HG02798 (cell line): Measurements from ENCODE around the gene NCKAP5L.
"Not testable (repeated sequence)": the region's sequence is repeated elsewhere in the genome, so short reads cannot be mapped to it uniquely, and the experiment has no call there.

Experiments
- ATAC-seq: cut with Tn5 transposase; IDR thresholded peaks from one replicate; pipeline ENCODE4 v1.9.1; 2021; ENCODE audit warnings: mild to moderate bottlenecking; ENCODE audit not compliant: unreplicated experiment, poor library complexity

The NCKAP5L gene

GRCh38 chr12:49865109-49865781 is 37.0 kb upstream of the NCKAP5L start:
- no peak for ATAC-seq

- no peak for ATAC-seq
These were observed 36.5 kb upstream of the NCKAP5L start for GRCh38 chr12:49864798-49865090.

- no peak for ATAC-seq
These were observed 36.0 kb upstream of the NCKAP5L start for GRCh38 chr12:49863946-49864797.

- not testable (repeated sequence) for ATAC-seq
These were observed 32.7 kb upstream of the NCKAP5L start for GRCh38 chr12:49860921-49861320.

- ATAC-seq: not testable (repeated sequence)
These were observed 27.7 kb upstream of the NCKAP5L start for GRCh38 chr12:49855890-49856289.

GRCh38 chr12:49854976-49855375 is 26.8 kb upstream of the NCKAP5L start:
- no peak for ATAC-seq

- ATAC-seq: no peak
These were observed 25.5 kb upstream of the NCKAP5L start for GRCh38 chr12:49853671-49854070.

GRCh38 chr12:49847161-49847560 is 18.9 kb upstream of the NCKAP5L start:
- ATAC-seq: no peak

- no peak for ATAC-seq
These were observed 17.8 kb upstream of the NCKAP5L start for GRCh38 chr12:49846032-49846431.

- ATAC-seq: no peak
These were observed 15.7 kb upstream of the NCKAP5L start for GRCh38 chr12:49843876-49844437.

- no peak for ATAC-seq
These were observed 15.2 kb upstream of the NCKAP5L start for GRCh38 chr12:49843411-49843810.

GRCh38 chr12:49842519-49843352 is 14.5 kb upstream of the NCKAP5L start, which contains the start of gene BCDIN3D:
Gene BCDIN3D, minus strand, starts transcription at chr12:49843106. Its CDS starts 19 bp downstream, at chr12:49843087.
- peak; percentile 95 for ATAC-seq

- no peak for ATAC-seq
These were observed 10.9 kb upstream of the NCKAP5L start for GRCh38 chr12:49838973-49839633.

GRCh38 chr12:49832836-49833421 is 4.7 kb upstream of the NCKAP5L start:
- ATAC-seq: no peak

- no peak for ATAC-seq
These were observed 3.5 kb upstream of the NCKAP5L start for GRCh38 chr12:49831717-49832116.

GRCh38 chr12:49827401-49828099 is 663 bp downstream of the NCKAP5L start:
- no peak for ATAC-seq

- ATAC-seq: no peak
These were observed 1.2 kb downstream of the NCKAP5L start for GRCh38 chr12:49827051-49827400.

- no peak for ATAC-seq
These were observed 2.2 kb downstream of the NCKAP5L start for GRCh38 chr12:49825971-49826421.

GRCh38 chr12:49825360-49825970 is 2.7 kb downstream of the NCKAP5L start:
- no peak for ATAC-seq
